NCI-H187 (cell line): Measurements from ENCODE around the gene PLCB1.
"Not testable (repeated sequence)": the region's sequence is repeated elsewhere in the genome, so short reads cannot be mapped to it uniquely, and the experiment has no call there.

Experiments used
- DNase-seq, 2 experiments: peaks; one replicate each; lab custom pipeline; 2025; lab: John Stamatoyannopoulos, UW

The PLCB1 gene

DNA sequence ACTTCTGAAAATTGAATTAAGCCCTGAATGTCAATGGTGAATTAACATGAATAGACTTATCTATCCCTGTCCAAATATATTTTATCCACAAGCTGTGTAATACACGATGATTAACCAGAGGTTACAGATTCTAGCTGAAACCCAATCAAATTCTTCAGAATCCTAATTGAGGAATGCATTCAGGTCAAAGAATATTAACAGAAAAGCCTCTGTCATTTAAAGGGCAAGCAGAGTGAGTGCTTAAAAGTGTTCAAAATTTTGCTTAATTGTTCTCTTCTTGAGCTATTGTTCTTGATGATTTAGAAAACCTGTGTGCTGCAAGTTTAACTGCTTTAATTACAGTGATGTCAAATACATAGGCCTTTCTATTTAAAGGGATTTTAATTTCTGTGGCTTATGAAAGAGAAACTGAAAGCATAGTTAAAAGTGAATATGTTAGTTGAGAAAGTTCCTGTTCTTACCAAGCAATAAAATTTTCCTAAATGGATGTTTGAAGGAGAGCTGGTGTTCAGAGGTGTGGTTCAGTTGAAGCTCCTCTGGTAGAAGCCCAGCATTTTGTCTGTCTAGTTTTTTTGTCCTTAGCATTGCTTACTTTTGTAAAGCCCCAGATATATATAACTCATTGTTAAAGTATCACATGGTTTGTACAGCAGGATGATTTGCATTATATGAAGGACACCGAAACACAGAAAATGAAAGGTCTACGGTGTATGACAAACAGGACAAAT, 470.5 kb downstream of the PLCB1 start:
- no peak for DNase-seq

DNA sequence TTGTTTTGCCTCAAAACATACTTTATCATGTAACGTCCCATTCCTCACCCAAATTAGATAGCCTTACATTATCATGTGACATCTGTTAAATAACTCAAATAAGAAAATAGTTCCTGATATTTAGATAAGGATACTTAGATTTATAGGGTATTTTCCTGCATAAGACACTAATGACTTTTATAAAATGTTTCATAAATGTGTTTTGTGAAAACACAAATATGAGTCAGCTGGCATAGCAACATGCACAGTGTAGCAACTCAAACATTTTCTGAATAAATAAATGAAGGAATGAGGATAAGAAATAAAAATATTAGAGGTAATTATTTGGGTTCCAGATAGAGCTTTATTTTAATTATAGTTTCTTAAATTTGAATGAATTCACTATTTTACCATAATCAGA, 476.4 kb downstream of the PLCB1 start:
- DNase-seq = no peak

- no peak for DNase-seq
These were observed 484.7 kb downstream of the PLCB1 start for GRCh38 chr20:8616792-8617191.

GRCh38 chr20:8621001-8621400, 488.9 kb downstream of the PLCB1 start:
- no peak for DNase-seq

- DNase-seq = no peak
These were observed 492.0 kb downstream of the PLCB1 start for GRCh38 chr20:8624046-8624445.

- DNase-seq = no peak
These were observed 492.6 kb downstream of the PLCB1 start for GRCh38 chr20:8624616-8625015.

- DNase-seq = no peak
These were observed 495.4 kb downstream of the PLCB1 start for GRCh38 chr20:8627340-8628004.

DNA sequence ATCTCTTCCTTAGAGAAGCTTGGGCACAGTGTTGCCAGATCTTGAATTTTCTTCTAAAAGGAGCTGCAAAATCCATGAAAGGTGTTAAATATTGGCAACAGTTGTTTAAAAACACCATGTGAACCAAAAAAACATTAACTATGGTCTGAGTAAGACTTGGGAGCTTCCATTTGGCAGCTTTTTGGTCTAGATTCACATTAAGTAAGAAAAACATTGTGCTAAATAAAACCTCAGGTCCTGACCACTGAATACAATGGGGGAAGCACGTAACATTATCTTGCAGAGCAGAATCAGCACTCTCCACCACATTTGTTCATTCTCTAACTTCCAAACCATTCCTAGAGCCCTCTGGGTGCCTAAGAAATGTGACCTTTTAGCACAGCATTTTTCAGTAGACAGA, 499.2 kb downstream of the PLCB1 start:
- DNase-seq = no peak

GRCh38 chr20:8633366-8633765, 501.3 kb downstream of the PLCB1 start:
- DNase-seq = no peak

- no peak for DNase-seq
These were observed 503.0 kb downstream of the PLCB1 start for GRCh38 chr20:8635048-8635572.

GRCh38 chr20:8635837-8636236, 503.8 kb downstream of the PLCB1 start:
- no peak for DNase-seq

- no peak for DNase-seq
These were observed 507.2 kb downstream of the PLCB1 start for GRCh38 chr20:8639112-8639778.

DNA sequence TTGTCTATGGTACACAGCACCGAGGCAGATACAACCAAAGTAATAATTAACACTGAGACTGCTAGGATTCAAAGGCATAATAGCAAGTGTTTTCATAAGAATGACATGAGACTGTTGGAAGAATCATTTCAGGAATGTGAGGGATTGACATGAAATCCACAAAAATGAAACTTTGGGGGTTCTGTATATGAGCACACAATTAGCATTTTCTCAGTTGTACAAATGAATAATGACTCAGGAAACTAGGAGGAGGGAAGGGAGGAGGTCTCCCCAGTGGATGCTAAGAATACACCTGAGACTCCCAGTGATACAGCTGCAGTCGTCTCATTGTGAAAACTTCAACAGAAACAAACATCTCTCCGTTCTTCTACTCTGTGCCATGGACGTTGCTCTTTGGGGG, 508.4 kb downstream of the PLCB1 start:
- no peak for DNase-seq

DNA sequence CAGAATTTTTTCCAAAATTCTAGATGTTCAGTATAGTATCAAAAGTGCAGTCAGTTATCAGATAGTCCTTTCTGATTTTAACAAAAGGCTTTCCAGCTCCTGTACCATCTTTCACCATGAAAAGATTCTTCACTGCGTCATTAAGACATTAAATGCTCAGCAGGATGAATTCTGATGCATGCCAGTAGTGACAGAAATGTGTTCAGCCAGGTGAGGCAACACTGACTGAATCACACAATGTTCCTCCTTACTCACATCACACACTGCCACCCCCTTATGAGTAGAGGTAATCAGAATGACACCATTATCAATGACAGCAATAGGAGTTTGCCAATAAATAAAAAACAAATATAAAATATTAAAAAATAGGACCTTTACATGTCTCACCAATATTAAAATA, 510.2 kb downstream of the PLCB1 start:
- DNase-seq = no peak

- DNase-seq = not testable (repeated sequence)
These were observed 512.4 kb downstream of the PLCB1 start for GRCh38 chr20:8644468-8644867.

DNA sequence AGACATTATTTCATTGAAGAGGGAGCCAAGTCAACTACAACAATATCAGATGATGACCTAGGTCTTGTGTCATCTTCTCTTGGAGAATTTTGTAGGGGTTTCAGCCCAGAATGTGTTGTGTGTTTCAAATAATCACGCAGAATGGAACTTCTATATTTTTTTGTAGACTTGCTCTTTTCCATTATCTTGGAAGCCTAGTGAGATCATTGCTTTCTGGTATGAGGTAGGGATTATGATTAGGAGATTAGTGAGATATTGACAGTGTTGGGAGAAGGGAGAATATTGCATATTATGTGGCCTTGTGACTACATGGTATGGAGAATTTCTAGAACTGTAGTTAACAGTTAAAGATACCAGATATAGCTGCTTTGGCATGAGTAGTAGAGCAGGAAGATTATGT, 513.3 kb downstream of the PLCB1 start:
- no peak for DNase-seq

- DNase-seq = no peak
These were observed 514.0 kb downstream of the PLCB1 start for GRCh38 chr20:8646033-8646441.

DNA sequence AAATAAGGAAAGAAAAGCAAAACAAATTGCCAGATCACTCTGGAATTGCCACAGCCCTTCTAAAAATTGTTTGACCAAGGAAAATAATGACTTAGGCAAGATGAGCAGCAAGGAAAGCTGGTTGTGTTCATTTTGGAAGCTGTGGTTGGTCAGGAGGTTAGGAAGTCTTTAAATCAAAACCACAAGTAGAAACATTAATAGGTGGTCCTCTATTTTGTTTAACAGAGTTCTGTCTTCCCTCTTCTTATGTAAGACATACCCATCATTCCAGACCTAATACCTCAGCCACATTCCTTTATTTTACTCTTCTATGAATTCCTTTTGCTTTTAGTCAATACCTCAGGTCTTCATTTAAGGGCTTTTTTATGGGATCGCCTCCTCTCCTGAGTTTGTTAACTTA, 514.6 kb downstream of the PLCB1 start:
- DNase-seq = no peak

- DNase-seq = no peak
These were observed 515.9 kb downstream of the PLCB1 start for GRCh38 chr20:8647961-8648441.

DNA sequence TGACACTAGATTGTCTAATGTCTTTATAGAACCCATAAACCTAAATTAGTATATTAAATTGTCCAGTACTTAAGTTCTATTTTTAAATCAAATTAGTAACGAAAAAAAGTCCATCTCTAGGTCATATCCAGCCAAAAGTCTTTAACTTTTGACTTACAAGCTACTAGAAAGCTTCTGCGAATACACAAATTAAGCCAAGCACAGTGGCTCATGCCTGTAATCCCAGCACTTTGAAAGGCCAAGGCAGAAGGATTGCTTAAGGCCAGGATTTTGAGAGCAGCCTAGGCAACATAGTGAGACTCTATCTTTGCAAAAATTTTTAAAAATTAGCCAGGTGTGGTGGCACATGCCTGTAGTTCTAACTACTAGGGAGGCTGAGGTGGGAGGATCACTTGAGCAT, 516.4 kb downstream of the PLCB1 start:
- no peak for DNase-seq

- DNase-seq = no peak
These were observed 520.3 kb downstream of the PLCB1 start for GRCh38 chr20:8652396-8652795.

- no peak for DNase-seq
These were observed 522.4 kb downstream of the PLCB1 start for GRCh38 chr20:8654486-8654885.

DNA sequence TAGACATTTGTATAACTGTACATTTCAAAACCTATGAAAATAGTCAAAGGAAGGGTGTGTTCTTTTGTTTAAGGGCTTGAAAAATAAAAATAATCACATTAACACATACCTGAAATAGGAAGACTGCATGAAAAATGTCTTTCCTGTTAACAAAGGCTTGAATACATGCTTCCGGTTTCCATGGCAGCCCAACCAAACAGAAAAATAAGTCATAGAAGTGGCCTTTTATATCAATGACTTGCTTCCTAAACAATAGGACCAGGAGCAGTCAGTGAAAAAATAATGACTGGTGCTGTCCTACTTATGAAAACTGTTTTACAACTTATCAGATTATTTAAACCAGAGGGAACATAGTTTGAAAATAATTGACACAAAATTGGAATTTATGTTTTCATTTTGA, 524.3 kb downstream of the PLCB1 start:
- DNase-seq = no peak
